ENCODE results near the gene RABAC1. TPM values are rescaled to one million over a fixed set of nuclear protein-coding genes. Genes with fewer than 3 reads are reported as not detected.

RABAC1 gene
- total RNA-seq, 2 donors from 2014 or later, result 172 to 197 TPM

GRCh38 chr19:41936416-41936850, 22.7 kb downstream of the RABAC1 start:
- Histone ChIP-seq H3K9me3 (no peaks in the 10 kb centered on the region), H3K27me3 (peaks cover 12% of the 10 kb centered on the region), H3K36me3 (no peaks in the 10 kb centered on the region), H3K4me1 (no peaks in the 10 kb centered on the region), H3K4me3 (no peak overlapping the region), H3K9ac (ENCODE audit: low read depth in 2 of 2, low read length in 2 of 2) (peak overlapping the region in 1 of 2 donors; percentile 40), H3K27ac (no peak overlapping the region)
- no peak for DNase-seq
- no peak for TF ChIP-seq CTCF (IDR thresholded peaks at IDR 0.05)
- intact Hi-C loops (cut with DNase I), result no loop called here

GRCh38 chr19:41935760-41936415, 23.2 kb downstream of the RABAC1 start:
- no peaks in the 10 kb centered on the region for H3K4me1 ChIP-seq
- no peak for DNase-seq
- no peaks in the 10 kb centered on the region for H3K36me3 ChIP-seq
- H3K9ac ChIP-seq (ENCODE audit: low read depth in 2 of 2, low read length in 2 of 2), result peak overlapping the region in 1 of 2 donors; percentile 40
- intact Hi-C loops (cut with DNase I), result loop anchor here (1.0 kb wide), 1 partner anchor 63 kb away; no protein-coding TSS in a partner anchor
- H3K27ac ChIP-seq, result no peak overlapping the region
- no peaks in the 10 kb centered on the region for H3K9me3 ChIP-seq
- H3K27me3 ChIP-seq, result peaks cover 12% of the 10 kb centered on the region
- no peak overlapping the region for H3K4me3 ChIP-seq
- no peak for TF ChIP-seq CTCF (IDR thresholded peaks at IDR 0.05)

GRCh38 chr19:41934849-41935374, 24.2 kb downstream of the RABAC1 start:
- no peaks in the 10 kb centered on the region for H3K9me3 ChIP-seq
- no peaks in the 10 kb centered on the region for H3K36me3 ChIP-seq
- peak; percentile 85 for TF ChIP-seq CTCF (IDR thresholded peaks at IDR 0.05)

GRCh38 chr19:41933693-41934426, 25.3 kb downstream of the RABAC1 start:
- no peak overlapping the region for H3K9ac ChIP-seq (ENCODE audit: low read depth in 2 of 2, low read length in 2 of 2)
- H3K27ac ChIP-seq, result no peak overlapping the region
- peaks cover 8% of the 10 kb centered on the region for H3K27me3 ChIP-seq
- intact Hi-C loops (cut with DNase I), result no loop called here
- peaks cover 2% of the 10 kb centered on the region for H3K4me1 ChIP-seq
- no peaks in the 10 kb centered on the region for H3K9me3 ChIP-seq
- no peak overlapping the region for H3K4me3 ChIP-seq
- no peak for DNase-seq
- TF ChIP-seq CTCF (IDR thresholded peaks at IDR 0.05), result no peak
- no peaks in the 10 kb centered on the region for H3K36me3 ChIP-seq

More at GRCh38 chr19:41934849-41935374, 24.2 kb downstream of the RABAC1 start:
- intact Hi-C loops (cut with DNase I), result loop anchor here (1.0 kb wide), 1 partner anchor 62 kb away; no protein-coding TSS in a partner anchor
- no peak overlapping the region for H3K27ac ChIP-seq
- no peaks in the 10 kb centered on the region for H3K4me1 ChIP-seq
- H3K27me3 ChIP-seq, result peaks cover 8% of the 10 kb centered on the region
- no peak overlapping the region for H3K9ac ChIP-seq (ENCODE audit: low read depth in 2 of 2, low read length in 2 of 2)
- no peak overlapping the region for H3K4me3 ChIP-seq
- peak; percentile 85 for DNase-seq

- Histone ChIP-seq H3K27ac (no peak overlapping the region), H3K9me3 (no peaks in the 10 kb centered on the region), H3K9ac (ENCODE audit: low read depth in 2 of 2, low read length in 2 of 2) (no peak overlapping the region), H3K27me3 (peaks cover 13% of the 10 kb centered on the region), H3K4me3 (no peak overlapping the region), H3K36me3 (no peaks in the 10 kb centered on the region), H3K4me1 (peaks cover 5% of the 10 kb centered on the region)
- TF ChIP-seq CTCF (IDR thresholded peaks at IDR 0.05), result no peak
- DNase-seq, result no peak
- intact Hi-C loops (cut with DNase I), result no loop called here
Observed at GRCh38 chr19:41932720-41933332, 26.3 kb downstream of the RABAC1 start.

Data from colonic mucosa (tissue), 4 donors.